SK-N-SH (cell line): Measurements from ENCODE around the gene RASD2. TPM values are rescaled to one million over a fixed set of nuclear protein-coding genes. Genes with fewer than 3 reads are reported as not detected.

Source experiments
- CTCF ChIA-PET: fragments of 300-600, 350-600 bp; formaldehyde crosslinking; extraction: SDS; loops from one replicate; lab custom pipeline; 2021; lab: Yijun Ruan, JAX
- POLR2A ChIA-PET: fragments of 350-600 bp; sonication (Branson Sonifier 250); formaldehyde crosslinking; extraction: SDS; loops from one replicate; lab custom pipeline; 2020; ENCODE audit warnings: antibody characterized with exemption, inconsistent platforms; lab: Yijun Ruan, JAX
- DNase-seq: peaks from one replicate; pipeline ENCODE4 v3.0.0; 2012
- H2AFZ ChIP-seq: fragments of 200-600 bp; sonication (generic); 2 replicates; pipeline ENCODE4 v1.8.1; 2016; ENCODE audit warnings: antibody characterized with exemption, mild to moderate bottlenecking, low read depth
- H3F3A ChIP-seq: fragments of 200-600 bp; sonication (generic); replicated peaks from 2 replicates; pipeline ENCODE3; 2016; ENCODE audit warnings: antibody characterized with exemption, mild to moderate bottlenecking; ENCODE audit not compliant: insufficient read depth
- H3K27ac ChIP-seq, 2 experiments: fragments of 200-500 bp in 1 of 2; fragments of 200-600 bp in 1 of 2; sonication (Bioruptor generic) in 1 of 2; sonication (generic), shearing (Covaris generic) in 1 of 2; 2 replicates each; pipeline versions ENCODE4 v1.5.1 to v1.6.1; 2014 to 2016; ENCODE audit warnings: low read depth in 2 of 2, inconsistent platforms in 1 of 2, low read length in 1 of 2, mild to moderate bottlenecking in 1 of 2, mixed read lengths in 1 of 2
- H3K27me3 ChIP-seq: fragments of 200-600 bp; sonication (generic), shearing (Covaris generic); 2 replicates; pipeline ENCODE4 v1.6.1; 2016; ENCODE audit warnings: mixed run types; ENCODE audit not compliant: insufficient read depth
- H3K36me3 ChIP-seq, 2 experiments: fragments of 200-500 bp in 1 of 2; fragments of 200-600 bp in 1 of 2; sonication (Bioruptor generic) in 1 of 2; sonication (generic) in 1 of 2; replicated peaks in 1 of 2; 2 replicates each; pipeline versions ENCODE3 to v1.5.1; 2014 to 2016; ENCODE audit warnings: low read length in 1 of 2, mild to moderate bottlenecking in 1 of 2; ENCODE audit not compliant: insufficient read depth in 2 of 2, control insufficient read depth in 1 of 2
- H3K4me1 ChIP-seq, 2 experiments: fragments of 200-500 bp in 1 of 2; fragments of 200-600 bp in 1 of 2; sonication (Bioruptor generic) in 1 of 2; sonication (generic), shearing (Covaris generic) in 1 of 2; 2 replicates each; pipeline versions ENCODE4 v1.5.1 to v1.6.1; 2014 to 2016; ENCODE audit warnings: low read depth in 1 of 2, low read length in 1 of 2, mixed run types in 1 of 2; ENCODE audit not compliant: insufficient read depth in 2 of 2, control insufficient read depth in 1 of 2
- H3K4me2 ChIP-seq: fragments of 200-600 bp; sonication (generic), shearing (Covaris generic); 2 replicates; pipeline ENCODE4 v1.6.1; 2017; ENCODE audit warnings: mixed run types
- H3K4me3 ChIP-seq, 2 experiments: fragments of 200-500 bp in 1 of 2; fragments of 200-600 bp in 1 of 2; sonication (Bioruptor generic) in 1 of 2; sonication (generic), shearing (Covaris generic) in 1 of 2; 2 replicates each; pipeline versions ENCODE4 v1.5.1 to v1.8.1; 2014 to 2016; ENCODE audit warnings: low read depth in 2 of 2, inconsistent platforms in 1 of 2, low read length in 1 of 2, mild to moderate bottlenecking in 1 of 2, mixed read lengths in 1 of 2, moderate library complexity in 1 of 2
- H3K79me2 ChIP-seq: fragments of 200-600 bp; sonication (generic); 2 replicates; pipeline ENCODE4 v1.8.1; 2017; ENCODE audit warnings: mild to moderate bottlenecking; ENCODE audit not compliant: insufficient read depth
- H3K9ac ChIP-seq: fragments of 200-600 bp; sonication (generic); 2 replicates; pipeline ENCODE4 v1.6.1; 2017; ENCODE audit warnings: mixed run types
- H3K9me2 ChIP-seq: fragments of 200-600 bp; sonication (generic); 2 replicates; pipeline ENCODE4 v1.6.1; 2017; ENCODE audit warnings: mixed run types
- H3K9me3 ChIP-seq: fragments of 200-600 bp; sonication (generic); 2 replicates; pipeline ENCODE4 v1.6.1; 2017; ENCODE audit warnings: mixed run types, mild to moderate bottlenecking, moderate library complexity
- H4K20me1 ChIP-seq: fragments of 200-600 bp; sonication (generic); 2 replicates; pipeline ENCODE4 v1.6.1; 2017; ENCODE audit warnings: mild to moderate bottlenecking, mixed run types; ENCODE audit not compliant: insufficient read depth
- ELF1 ChIP-seq: IDR thresholded peaks from 2 replicates; pipeline ENCODE4 v1.4.0; 2012
- GABPA ChIP-seq: IDR thresholded peaks from 2 replicates; pipeline ENCODE4 v1.4.0; 2012; ENCODE audit warnings: low read depth, mild to moderate bottlenecking
- IRF3 ChIP-seq: fragments of 150-350 bp; IDR thresholded peaks from 2 replicates; pipeline ENCODE4 v1.6.1; 2016; ENCODE audit warnings: mild to moderate bottlenecking, low read depth, low read length
- JUND ChIP-seq: IDR thresholded peaks from 2 replicates; pipeline ENCODE4 v1.4.0; 2012
- MEF2A ChIP-seq: IDR thresholded peaks from 2 replicates; pipeline ENCODE4 v1.4.0; 2012; ENCODE audit warnings: low read depth, borderline replicate concordance
- MXI1 ChIP-seq: IDR thresholded peaks from 2 replicates; pipeline ENCODE4 v1.6.1; 2012; ENCODE audit warnings: mild to moderate bottlenecking, low read depth, low read length, improper control_type of control experiment
- NRF1 ChIP-seq: IDR thresholded peaks from 2 replicates; pipeline ENCODE4 v1.6.1; 2012; ENCODE audit warnings: low read depth, mild to moderate bottlenecking, low read length
- RCOR1 ChIP-seq: fragments of 150-350 bp; IDR thresholded peaks from 2 replicates; pipeline ENCODE4 v1.6.1; 2017; ENCODE audit warnings: antibody characterized with exemption, low read length
- RFX5 ChIP-seq: IDR thresholded peaks from 2 replicates; pipeline ENCODE4 v1.6.1; 2012; ENCODE audit warnings: mild to moderate bottlenecking, improper control_type of control experiment, low read length
- SMC3 ChIP-seq: IDR thresholded peaks from 2 replicates; pipeline ENCODE4 v1.6.1; 2012; ENCODE audit warnings: low read depth, low read length, improper control_type of control experiment
- TAF1 ChIP-seq: IDR thresholded peaks from 2 replicates; pipeline ENCODE4 v1.6.1; 2012; ENCODE audit warnings: low read depth, mild to moderate bottlenecking, low read length, moderate library complexity, borderline replicate concordance
- TEAD4 ChIP-seq: IDR thresholded peaks from 2 replicates; pipeline ENCODE4 v1.4.0; 2012; ENCODE audit warnings: mild to moderate bottlenecking, borderline replicate concordance; ENCODE audit not compliant: insufficient read depth
- YY1 ChIP-seq: IDR thresholded peaks from 2 replicates; pipeline ENCODE4 v1.4.0; 2012; ENCODE audit warnings: low read depth, mild to moderate bottlenecking
- ZBTB33 ChIP-seq: IDR thresholded peaks from 2 replicates; pipeline ENCODE4 v1.4.0; 2012; ENCODE audit warnings: low read depth, borderline replicate concordance
- WGBS: methylation state at CpG from one replicate; pipeline ENCODE4 v1.1.6; 2017; ENCODE audit warnings: low lambda C conversion rate; 5-methylcytosine and 5-hydroxymethylcytosine counted together
- polyA plus RNA-seq, 3 experiments: library from polyadenylated mRNA; depleted of rRNA; stranded (reverse); fragments of >200 nt; gene quantifications; 2 replicates each; pipeline ENCODE4 v1.2.3, GENCODE V29; 2012
- TF ChIP-seq, protein P1 (sequence below): IDR thresholded peaks from 2 replicates; pipeline ENCODE4 v1.4.0; 2012; ENCODE audit warnings: low read depth, borderline replicate concordance
- TF ChIP-seq, protein P2 (sequence below): IDR thresholded peaks from 2 replicates; pipeline ENCODE4; 2012

RASD2 gene
- polyA plus RNA-seq, 1 of the 3 experiments (the other 2 are of a cell fraction): 0.30 TPM

- TF ChIP-seq ZBTB33: no peak
Observed at GRCh38 chr22:35564975-35565867, 24.6 kb downstream of the RASD2 start (continued).

DNA sequence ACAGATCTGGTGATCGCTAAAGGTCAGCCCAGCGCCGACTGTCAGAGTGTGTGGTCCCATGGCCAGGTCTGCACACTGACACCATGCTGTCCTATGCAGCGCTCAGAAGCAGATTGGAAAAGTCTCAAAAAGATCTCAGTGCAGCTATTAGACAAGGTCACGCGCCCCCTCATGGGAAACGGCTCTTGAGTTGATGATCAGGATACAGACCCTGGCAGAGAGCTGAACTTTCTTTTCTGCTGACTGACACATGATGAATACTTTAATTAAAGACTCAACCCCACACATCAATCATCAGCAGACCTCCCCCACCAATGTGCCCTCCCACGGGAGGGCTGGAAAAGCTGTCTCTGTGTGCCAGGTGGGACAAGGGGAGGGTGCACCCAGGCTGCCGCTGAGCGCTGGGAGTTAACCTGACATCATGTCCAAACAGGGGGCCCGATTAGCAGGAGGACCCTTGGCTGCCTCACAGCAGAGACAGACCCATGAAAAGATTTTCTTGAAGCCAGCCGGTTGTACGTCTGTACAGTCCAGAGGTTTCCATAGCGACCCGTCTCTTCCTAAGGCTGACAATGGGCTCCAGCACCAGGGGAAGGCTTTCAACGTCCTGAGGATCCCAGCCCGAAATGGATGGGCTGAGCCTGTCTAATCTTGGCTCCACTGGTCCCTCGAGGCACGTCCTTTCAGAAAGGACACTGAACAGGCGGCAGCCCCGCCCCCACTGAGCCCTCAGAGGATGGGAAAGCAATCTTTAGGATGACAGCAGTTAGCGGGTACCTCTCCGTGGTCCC is 26.9 kb downstream of the RASD2 start:
- WGBS: 82% methylated on average over 23 of the region's 23 CpGs
- ChIA-PET CTCF (interaction anchor here (0.7 to 2.3 kb wide), 3 partner anchors 15 to 136 kb away, joined by 3 to 8 read pairs (median 3); no protein-coding TSS in a partner anchor), POLR2A (no interaction called here)

More for the DNA sequence above, 26.9 kb downstream of the RASD2 start:
- Histone ChIP-seq H3K27me3 (no peaks in the 10 kb centered on the region), H4K20me1 (no peaks in the 10 kb centered on the region), H3K4me1 (peaks cover 9 to 31% of the 10 kb centered on the region in 2 experiments; a peak in 3 of 4 replicates), H3K27ac (no peak overlapping the region), H3K4me3 (no peak overlapping the region), H3F3A (peaks cover 13% of the 10 kb centered on the region), H2AFZ (no peak overlapping the region), H3K9me2 (no peaks in the 10 kb centered on the region), H3K36me3 (no peaks in the 10 kb centered on the region), H3K9me3 (no peaks in the 10 kb centered on the region), H3K4me2 (no peak overlapping the region), H3K9ac (no peak overlapping the region), H3K79me2 (no peaks in the 10 kb centered on the region)
- no peak for TF ChIP-seq TEAD4
- no peak for TF ChIP-seq SMC3
- TF ChIP-seq, protein P1, sequence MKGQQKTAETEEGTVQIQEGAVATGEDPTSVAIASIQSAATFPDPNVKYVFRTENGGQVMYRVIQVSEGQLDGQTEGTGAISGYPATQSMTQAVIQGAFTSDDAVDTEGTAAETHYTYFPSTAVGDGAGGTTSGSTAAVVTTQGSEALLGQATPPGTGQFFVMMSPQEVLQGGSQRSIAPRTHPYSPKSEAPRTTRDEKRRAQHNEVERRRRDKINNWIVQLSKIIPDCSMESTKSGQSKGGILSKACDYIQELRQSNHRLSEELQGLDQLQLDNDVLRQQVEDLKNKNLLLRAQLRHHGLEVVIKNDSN: no peak
- TF ChIP-seq RFX5: no peak
- TF ChIP-seq IRF3: no peak
- TF ChIP-seq, protein P2, sequence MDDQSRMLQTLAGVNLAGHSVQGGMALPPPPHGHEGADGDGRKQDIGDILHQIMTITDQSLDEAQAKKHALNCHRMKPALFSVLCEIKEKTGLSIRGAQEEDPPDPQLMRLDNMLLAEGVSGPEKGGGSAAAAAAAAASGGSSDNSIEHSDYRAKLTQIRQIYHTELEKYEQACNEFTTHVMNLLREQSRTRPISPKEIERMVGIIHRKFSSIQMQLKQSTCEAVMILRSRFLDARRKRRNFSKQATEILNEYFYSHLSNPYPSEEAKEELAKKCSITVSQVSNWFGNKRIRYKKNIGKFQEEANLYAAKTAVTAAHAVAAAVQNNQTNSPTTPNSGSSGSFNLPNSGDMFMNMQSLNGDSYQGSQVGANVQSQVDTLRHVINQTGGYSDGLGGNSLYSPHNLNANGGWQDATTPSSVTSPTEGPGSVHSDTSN: no peak
- no peak for TF ChIP-seq JUND
- TF ChIP-seq MXI1: no peak
- TF ChIP-seq ELF1: no peak
- TF ChIP-seq YY1: no peak
- no peak for TF ChIP-seq MEF2A
- no peak for TF ChIP-seq GABPA
- no peak for TF ChIP-seq RCOR1
- no peak for TF ChIP-seq NRF1
- TF ChIP-seq TAF1: no peak
- DNase-seq: no peak
